ENCODE measurements around the gene PROB1. TPM values are rescaled to one million over a fixed set of nuclear protein-coding genes. Genes with fewer than 3 reads are reported as not detected.

The PROB1 gene
- total RNA-seq, 1 experiment from 2014 or later, result 2.3 TPM

- Histone ChIP-seq H3K27ac (ENCODE audit: low read length) (no peak overlapping the region), H3K4me3 (ENCODE audit: low read depth in 2 of 2, low read length in 2 of 2) (no peak overlapping the region), H3K4me1 (ENCODE audit: control insufficient read depth, insufficient read depth, low read length) (peaks cover 9% of the 10 kb centered on the region), H3K27me3 (ENCODE audit: control insufficient read depth, insufficient read depth, low read length) (no peaks in the 10 kb centered on the region), H3K36me3 (ENCODE audit: control insufficient read depth, insufficient read depth, low read length) (0 out of 2 replicates have a peak, but pooled peaks cover 4% of the 10 kb centered on the region), H3K9me3 (ENCODE audit: control insufficient read depth, insufficient read depth, low read depth, low read length) (no peaks in the 10 kb centered on the region)
- no TSS peak for BruUV-seq (replicated peaks)
- CTCF ChIA-PET, result no interaction called here
- no peak for ATAC-seq
- intact Hi-C loops (cut with micrococcal nuclease; ENCODE audit: unreplicated experiment), result no loop called here
- TF ChIP-seq SIN3A (IDR thresholded peaks at IDR 0.05; ENCODE audit: borderline replicate concordance, insufficient read depth, low read depth, low read length) (no peak), CTCF (IDR thresholded peaks at IDR 0.05) (no peak)
- DNase-seq (ENCODE audit: low read depth, low spot score), result no peak
- POLR2A ChIA-PET, result no interaction called here
- in situ Hi-C loops (cut with HindIII; ENCODE audit: low pct_unique_long_range_greater_than_20kb, low sequenced_read_pairs), result no loop called here
Observed at GRCh38 chr5:139376364-139376763, 18.5 kb downstream of the PROB1 start.

- TF ChIP-seq REST (IDR thresholded peaks at IDR 0.05; ENCODE audit: insufficient read depth in 1 of 2, low read depth in 2 of 2, low read length in 1 of 2) (no peak), POLR2AphosphoS5 (IDR thresholded peaks at IDR 0.05; ENCODE audit: low read depth, low read length) (no peak), CTCF (IDR thresholded peaks at IDR 0.05) (no peak), TCF7L2 (IDR thresholded peaks at IDR 0.05; ENCODE audit: low read depth, low read length) (no peak), SIN3A (IDR thresholded peaks at IDR 0.05; ENCODE audit: borderline replicate concordance, insufficient read depth, low read depth, low read length) (no peak)
- ATAC-seq (no peak), DNase-seq (ENCODE audit: low read depth, low spot score) (no peak)
- no peak overlapping the region for H3K27ac ChIP-seq (ENCODE audit: low read length)
- H3K9me3 ChIP-seq (ENCODE audit: control insufficient read depth, insufficient read depth, low read depth, low read length), result no peaks in the 10 kb centered on the region
- ChIA-PET POLR2A (no interaction called here), CTCF (no interaction called here)
- H3K4me3 ChIP-seq (ENCODE audit: low read depth in 2 of 2, low read length in 2 of 2), result no peak overlapping the region
- no peaks in the 10 kb centered on the region for H3K27me3 ChIP-seq (ENCODE audit: control insufficient read depth, insufficient read depth, low read length)
- H3K4me1 ChIP-seq (ENCODE audit: control insufficient read depth, insufficient read depth, low read length), result peaks cover 9% of the 10 kb centered on the region
- in situ Hi-C loops (cut with HindIII; ENCODE audit: low pct_unique_long_range_greater_than_20kb, low sequenced_read_pairs) (no loop called here), intact Hi-C loops (cut with micrococcal nuclease; ENCODE audit: unreplicated experiment) (no loop called here)
- no TSS peak for BruUV-seq (replicated peaks)
- H3K36me3 ChIP-seq (ENCODE audit: control insufficient read depth, insufficient read depth, low read length), result peaks cover 7% of the 10 kb centered on the region; the same call in 1 of the 2 replicates
Observed at GRCh38 chr5:139374909-139375308, 20.0 kb downstream of the PROB1 start.
